ENCODE measurements around the gene GSDME.

DNA sequence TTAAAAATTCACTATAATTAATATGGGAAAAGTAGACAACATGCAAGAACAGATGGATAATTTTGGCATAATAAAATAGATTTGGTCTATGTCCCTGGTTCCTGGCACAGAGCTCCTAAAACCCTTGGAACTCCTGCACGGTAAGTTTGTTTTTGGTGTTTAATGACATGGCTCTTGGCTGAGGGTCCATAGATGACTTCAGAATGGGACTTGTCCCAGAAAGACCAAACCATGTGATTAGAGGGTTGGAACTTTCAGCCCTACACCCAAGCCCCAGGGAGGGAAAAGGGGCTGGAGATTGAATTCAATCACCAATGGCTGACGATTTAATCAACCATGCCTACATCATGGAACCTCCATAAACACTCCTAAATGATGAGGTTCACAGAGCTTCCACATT is 12.6 kb upstream of the GSDME start:
- TF ChIP-seq, protein P1, sequence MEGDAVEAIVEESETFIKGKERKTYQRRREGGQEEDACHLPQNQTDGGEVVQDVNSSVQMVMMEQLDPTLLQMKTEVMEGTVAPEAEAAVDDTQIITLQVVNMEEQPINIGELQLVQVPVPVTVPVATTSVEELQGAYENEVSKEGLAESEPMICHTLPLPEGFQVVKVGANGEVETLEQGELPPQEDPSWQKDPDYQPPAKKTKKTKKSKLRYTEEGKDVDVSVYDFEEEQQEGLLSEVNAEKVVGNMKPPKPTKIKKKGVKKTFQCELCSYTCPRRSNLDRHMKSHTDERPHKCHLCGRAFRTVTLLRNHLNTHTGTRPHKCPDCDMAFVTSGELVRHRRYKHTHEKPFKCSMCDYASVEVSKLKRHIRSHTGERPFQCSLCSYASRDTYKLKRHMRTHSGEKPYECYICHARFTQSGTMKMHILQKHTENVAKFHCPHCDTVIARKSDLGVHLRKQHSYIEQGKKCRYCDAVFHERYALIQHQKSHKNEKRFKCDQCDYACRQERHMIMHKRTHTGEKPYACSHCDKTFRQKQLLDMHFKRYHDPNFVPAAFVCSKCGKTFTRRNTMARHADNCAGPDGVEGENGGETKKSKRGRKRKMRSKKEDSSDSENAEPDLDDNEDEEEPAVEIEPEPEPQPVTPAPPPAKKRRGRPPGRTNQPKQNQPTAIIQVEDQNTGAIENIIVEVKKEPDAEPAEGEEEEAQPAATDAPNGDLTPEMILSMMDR (IDR thresholded peaks at IDR 0.05): no peak
- no peak for TF ChIP-seq POLR2A (IDR thresholded peaks at IDR 0.05; ENCODE audit: low read length)
- no peak for TF ChIP-seq RCOR1 (IDR thresholded peaks at IDR 0.05; ENCODE audit: low read depth, low read length)
- no peak for TF ChIP-seq RFX5 (IDR thresholded peaks at IDR 0.05)
- TF ChIP-seq, protein P2, sequence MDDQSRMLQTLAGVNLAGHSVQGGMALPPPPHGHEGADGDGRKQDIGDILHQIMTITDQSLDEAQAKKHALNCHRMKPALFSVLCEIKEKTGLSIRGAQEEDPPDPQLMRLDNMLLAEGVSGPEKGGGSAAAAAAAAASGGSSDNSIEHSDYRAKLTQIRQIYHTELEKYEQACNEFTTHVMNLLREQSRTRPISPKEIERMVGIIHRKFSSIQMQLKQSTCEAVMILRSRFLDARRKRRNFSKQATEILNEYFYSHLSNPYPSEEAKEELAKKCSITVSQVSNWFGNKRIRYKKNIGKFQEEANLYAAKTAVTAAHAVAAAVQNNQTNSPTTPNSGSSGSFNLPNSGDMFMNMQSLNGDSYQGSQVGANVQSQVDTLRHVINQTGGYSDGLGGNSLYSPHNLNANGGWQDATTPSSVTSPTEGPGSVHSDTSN (IDR thresholded peaks at IDR 0.05): no peak
- TF ChIP-seq KDM5A (IDR thresholded peaks at IDR 0.05): no peak
- TF ChIP-seq JUN (IDR thresholded peaks at IDR 0.05): no peak
- no peak for TF ChIP-seq CEBPB (IDR thresholded peaks at IDR 0.05)
- TF ChIP-seq GATA3 (IDR thresholded peaks at IDR 0.05; ENCODE audit: borderline replicate concordance): no peak
